Measurements from ENCODE around the gene FCHO1. TPM values are rescaled to one million over a fixed set of nuclear protein-coding genes. Genes with fewer than 3 reads are reported as not detected.

The FCHO1 gene
- total RNA-seq, 4 donors from 2014 or later, result 3.1 to 7.4 (median 4.9) TPM

DNA sequence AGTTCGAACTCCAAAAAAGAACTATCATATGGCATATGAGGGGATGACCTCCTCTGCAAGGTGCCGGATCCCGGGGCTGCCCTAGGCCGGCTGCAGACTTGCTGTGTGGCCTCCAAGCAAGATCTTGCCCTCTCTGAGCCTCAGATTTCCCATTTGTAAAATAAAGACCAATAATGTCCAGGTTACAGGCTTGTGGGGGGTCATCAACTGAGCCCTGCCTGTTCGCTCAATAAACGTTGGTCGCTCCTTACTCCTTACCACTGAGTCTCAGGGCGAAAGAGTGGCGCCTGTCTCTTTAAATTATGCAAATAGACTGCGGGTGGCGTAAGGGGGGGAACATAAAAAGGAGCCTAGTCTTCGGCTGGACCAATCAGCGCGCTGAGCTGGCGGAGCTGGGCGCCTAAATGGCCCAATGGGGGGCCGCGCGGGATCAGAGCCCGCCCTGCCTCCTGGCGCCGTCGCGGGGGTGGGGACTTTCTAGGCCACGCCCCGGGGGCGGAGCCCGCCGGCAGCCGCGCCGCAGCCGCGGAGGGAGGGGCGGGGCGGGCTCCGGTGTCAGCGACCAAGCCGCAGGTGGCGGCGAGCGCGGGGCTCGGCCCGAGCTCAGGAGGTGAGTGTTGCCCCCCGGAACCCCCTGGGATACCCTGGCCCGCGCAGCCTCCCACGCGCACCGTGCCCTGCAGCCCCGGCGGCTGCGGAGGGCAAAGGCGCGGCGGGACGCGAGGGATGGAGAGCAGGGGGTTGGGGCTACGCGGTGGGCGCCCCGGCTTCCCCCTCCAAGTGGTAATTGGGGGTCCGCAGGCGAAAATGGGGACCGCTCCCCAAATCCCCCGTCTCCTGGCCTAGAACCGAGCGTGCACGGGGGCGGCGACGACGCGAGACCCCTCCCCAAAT lies 3.8 kb upstream of the FCHO1 start:
- TF ChIP-seq, protein P1, sequence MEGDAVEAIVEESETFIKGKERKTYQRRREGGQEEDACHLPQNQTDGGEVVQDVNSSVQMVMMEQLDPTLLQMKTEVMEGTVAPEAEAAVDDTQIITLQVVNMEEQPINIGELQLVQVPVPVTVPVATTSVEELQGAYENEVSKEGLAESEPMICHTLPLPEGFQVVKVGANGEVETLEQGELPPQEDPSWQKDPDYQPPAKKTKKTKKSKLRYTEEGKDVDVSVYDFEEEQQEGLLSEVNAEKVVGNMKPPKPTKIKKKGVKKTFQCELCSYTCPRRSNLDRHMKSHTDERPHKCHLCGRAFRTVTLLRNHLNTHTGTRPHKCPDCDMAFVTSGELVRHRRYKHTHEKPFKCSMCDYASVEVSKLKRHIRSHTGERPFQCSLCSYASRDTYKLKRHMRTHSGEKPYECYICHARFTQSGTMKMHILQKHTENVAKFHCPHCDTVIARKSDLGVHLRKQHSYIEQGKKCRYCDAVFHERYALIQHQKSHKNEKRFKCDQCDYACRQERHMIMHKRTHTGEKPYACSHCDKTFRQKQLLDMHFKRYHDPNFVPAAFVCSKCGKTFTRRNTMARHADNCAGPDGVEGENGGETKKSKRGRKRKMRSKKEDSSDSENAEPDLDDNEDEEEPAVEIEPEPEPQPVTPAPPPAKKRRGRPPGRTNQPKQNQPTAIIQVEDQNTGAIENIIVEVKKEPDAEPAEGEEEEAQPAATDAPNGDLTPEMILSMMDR (IDR thresholded peaks at IDR 0.05), result no peak
- peak; percentile 78 for DNase-seq (ENCODE audit: low spot score)
- ATAC-seq (ENCODE audit: low FRiP score), result peak; percentile 96

DNA sequence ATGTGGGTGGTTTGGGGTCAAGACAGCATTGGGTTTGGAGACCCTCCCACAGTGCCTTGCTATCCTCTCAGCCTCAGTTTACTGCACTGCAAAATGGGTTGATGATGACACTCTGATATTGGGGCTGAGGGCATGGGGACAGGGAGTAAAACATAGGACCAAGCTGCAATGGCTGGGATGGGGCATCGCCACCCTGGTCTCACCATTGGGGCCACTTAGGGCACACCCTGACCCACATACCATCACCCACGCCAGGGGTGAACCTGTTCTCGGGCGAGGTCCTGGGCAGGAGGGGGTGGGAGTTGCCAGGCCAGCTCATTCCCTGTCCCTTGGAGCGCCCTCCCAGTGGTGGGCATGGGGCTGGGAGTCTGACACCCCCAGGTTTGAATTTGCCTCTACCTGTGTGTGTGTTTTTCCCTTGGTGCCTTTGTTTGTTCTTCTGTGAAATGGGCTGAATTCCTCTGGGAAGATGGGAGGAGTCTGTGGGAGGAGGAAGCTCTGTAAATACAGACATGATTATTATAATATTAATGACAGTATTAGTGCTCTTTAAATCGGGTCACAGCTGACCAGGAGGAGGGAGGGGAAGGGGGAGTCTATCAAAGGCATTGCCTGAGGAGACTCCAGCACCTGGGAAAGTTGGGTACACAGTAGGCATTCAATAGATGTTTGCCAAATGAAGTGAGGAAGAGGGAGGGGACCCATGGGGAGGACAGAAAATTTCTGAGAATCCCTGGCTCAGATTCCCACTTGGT lies 2.2 kb upstream of the FCHO1 start:
- DNase-seq (ENCODE audit: low spot score) (no peak), ATAC-seq (ENCODE audit: low FRiP score) (no peak)
- TF ChIP-seq, protein P1 (IDR thresholded peaks at IDR 0.05), result no peak

DNA sequence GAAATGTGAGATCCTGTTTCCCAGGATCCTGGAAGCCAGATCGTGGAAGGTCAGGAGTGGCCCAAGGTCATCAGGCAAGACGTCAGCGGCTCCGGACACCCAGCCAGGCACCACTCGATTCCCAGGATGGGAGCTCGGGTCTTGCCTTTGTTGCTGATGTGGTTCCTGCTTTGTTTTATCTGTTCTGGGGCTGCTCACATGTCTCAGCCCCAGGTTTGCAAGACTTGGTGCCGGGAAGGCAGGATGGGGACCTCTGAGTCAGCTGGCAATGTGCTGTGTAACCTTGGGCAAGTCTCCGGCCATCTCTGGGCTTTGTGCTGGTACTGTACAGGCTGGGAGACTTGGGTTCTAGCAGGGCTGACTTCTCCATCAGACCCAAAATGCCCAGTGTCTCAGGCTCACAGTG lies 1.4 kb upstream of the FCHO1 start:
- TF ChIP-seq, protein P1 (IDR thresholded peaks at IDR 0.05), result no peak
- DNase-seq (ENCODE audit: low spot score), result no peak
- ATAC-seq (ENCODE audit: low FRiP score), result no peak

DNA sequence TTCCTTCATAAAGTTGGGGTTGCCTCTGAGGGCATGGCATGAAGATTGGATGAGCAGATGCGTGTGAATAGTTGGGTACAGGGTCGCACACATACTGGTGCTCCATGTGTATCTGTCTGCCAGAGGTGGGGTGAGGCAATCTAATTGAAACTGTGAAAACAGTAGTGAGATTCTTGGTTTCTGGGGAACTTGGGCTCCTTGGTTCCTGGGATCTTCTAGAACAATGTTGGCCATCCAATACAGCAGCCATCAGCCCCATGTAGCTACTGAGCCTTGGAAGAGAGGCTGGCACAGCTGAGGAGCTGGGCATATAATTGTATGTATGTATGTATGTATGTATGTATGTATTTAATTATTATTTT lies 616 bp downstream of the FCHO1 start:
- TF ChIP-seq, protein P1 (IDR thresholded peaks at IDR 0.05), result no peak
- DNase-seq (ENCODE audit: low spot score) (no peak), ATAC-seq (ENCODE audit: low FRiP score) (no peak)

DNA sequence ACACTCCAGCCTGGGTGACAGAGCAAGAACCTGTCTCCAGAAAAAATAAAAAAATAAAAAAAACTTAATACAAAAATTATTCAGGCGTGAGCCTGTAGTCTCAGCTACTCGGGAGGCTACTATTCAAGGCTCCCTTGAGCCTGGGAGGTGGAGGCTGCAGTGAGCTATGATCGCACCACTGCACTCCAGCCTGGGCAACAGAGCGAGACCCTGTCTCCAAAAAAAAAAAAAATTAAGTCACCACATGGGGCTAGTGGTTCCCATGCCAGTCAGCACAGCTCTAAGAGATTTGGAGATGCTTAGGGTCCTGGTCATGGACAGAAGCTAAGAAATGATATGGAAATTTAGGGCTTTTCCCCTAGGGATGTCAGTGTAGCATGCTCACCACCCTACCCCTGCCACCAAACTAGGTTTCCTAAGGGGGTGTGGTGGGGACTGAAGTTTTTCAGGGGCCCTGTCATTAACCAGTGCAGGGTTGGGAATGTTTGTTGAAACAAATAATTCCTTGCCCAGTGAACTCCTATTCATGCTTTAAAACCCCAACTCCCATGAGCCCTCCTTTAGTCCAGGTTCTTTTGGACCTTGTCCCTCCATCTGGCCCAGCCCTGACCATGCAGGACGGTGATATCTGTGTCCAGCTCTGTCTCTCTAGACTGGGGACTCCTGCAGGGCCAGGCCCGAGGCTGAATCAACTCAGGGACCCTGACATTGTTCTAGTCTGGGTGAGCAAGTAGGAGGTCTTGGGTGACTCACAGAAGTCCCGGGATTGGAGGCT lies 1.8 kb downstream of the FCHO1 start:
- TF ChIP-seq, protein P1 (IDR thresholded peaks at IDR 0.05), result no peak
- no peak for ATAC-seq (ENCODE audit: low FRiP score)
- DNase-seq (ENCODE audit: low spot score), result no peak

DNA sequence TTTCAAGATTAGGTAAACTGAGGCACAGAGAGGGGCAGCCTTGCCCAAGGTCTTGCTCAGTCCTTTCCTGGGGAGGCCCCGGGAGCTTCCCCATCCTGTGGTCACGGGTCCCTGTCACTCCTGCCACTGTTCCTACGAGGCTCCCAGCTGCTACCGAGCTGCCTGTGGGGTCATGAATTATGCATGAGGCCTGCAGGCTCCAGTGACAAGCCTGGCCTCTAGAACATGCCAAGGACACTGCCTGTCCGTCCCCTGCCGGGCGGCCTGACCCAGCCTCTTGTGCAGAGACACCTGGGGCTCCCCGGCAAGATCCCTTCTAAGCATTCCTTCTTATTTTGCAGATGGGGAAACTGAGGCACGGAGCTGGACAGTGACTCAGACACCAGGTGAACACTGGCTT lies 2.7 kb downstream of the FCHO1 start:
- TF ChIP-seq, protein P1 (IDR thresholded peaks at IDR 0.05), result no peak
- DNase-seq (ENCODE audit: low spot score) (no peak), ATAC-seq (ENCODE audit: low FRiP score) (no peak)

Measured in omental fat pad (tissue), 4 donors.